Fibroblast of lung (primary cell): ENCODE data around the gene TSPOAP1.

ENCODE experiments used
- EZH2 ChIP-seq: IDR thresholded peaks from 2 replicates; pipeline ENCODE4 v1.5.1; 2012; ENCODE audit warnings: low read length, control low read depth, mild to moderate bottlenecking; ENCODE audit errors: missing control alignments
- TF ChIP-seq, protein P1 (sequence below), 2 donors: IDR thresholded peaks in 1 of 2; conservative IDR thresholded peaks in 1 of 2; 1 replicate in 1 of 2; 2 replicates in 1 of 2; pipeline ENCODE4 v1.5.1; 2011 to 2012; ENCODE audit warnings: low read length in 2 of 2, control low read depth in 1 of 2, inconsistent platforms in 1 of 2, low read depth in 1 of 2, mild to moderate bottlenecking in 1 of 2

- TF ChIP-seq, protein P1, sequence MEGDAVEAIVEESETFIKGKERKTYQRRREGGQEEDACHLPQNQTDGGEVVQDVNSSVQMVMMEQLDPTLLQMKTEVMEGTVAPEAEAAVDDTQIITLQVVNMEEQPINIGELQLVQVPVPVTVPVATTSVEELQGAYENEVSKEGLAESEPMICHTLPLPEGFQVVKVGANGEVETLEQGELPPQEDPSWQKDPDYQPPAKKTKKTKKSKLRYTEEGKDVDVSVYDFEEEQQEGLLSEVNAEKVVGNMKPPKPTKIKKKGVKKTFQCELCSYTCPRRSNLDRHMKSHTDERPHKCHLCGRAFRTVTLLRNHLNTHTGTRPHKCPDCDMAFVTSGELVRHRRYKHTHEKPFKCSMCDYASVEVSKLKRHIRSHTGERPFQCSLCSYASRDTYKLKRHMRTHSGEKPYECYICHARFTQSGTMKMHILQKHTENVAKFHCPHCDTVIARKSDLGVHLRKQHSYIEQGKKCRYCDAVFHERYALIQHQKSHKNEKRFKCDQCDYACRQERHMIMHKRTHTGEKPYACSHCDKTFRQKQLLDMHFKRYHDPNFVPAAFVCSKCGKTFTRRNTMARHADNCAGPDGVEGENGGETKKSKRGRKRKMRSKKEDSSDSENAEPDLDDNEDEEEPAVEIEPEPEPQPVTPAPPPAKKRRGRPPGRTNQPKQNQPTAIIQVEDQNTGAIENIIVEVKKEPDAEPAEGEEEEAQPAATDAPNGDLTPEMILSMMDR (conservative IDR thresholded peaks at IDR 0.05 in 1 of 2, IDR thresholded peaks at IDR 0.05 in 1 of 2; ENCODE audit: low read depth in 1 of 2, low read length in 2 of 2): no peak
- TF ChIP-seq EZH2: no peak
Measured at GRCh38 chr17:58281511-58282011, 47.0 kb downstream of the TSPOAP1 start.
